HepG2 (cell line): ENCODE measurements around the gene ZFP69. TPM values are rescaled to one million over a fixed set of nuclear protein-coding genes. Genes with fewer than 3 reads are reported as not detected.

ENCODE experiments used
- CBX5 ChIP-seq: sonication (generic); formaldehyde crosslinking; IDR thresholded peaks from 2 replicates; pipeline ENCODE4 v1.4.0; 2020; ENCODE audit warnings: missing genetic modification reagents, borderline replicate concordance
- GABPB1 ChIP-seq: IDR thresholded peaks from 2 replicates; pipeline ENCODE4 v1.6.1; 2016; ENCODE audit warnings: mild to moderate bottlenecking, missing genetic modification reagents, moderate library complexity, missing compliant biosample characterization
- GATA4 ChIP-seq: sonication (generic); IDR thresholded peaks from 2 replicates; pipeline ENCODE4 v1.6.1; 2016; ENCODE audit warnings: antibody characterized with exemption, low read depth, borderline replicate concordance
- MTA1 ChIP-seq: sonication (generic); formaldehyde crosslinking; IDR thresholded peaks from 2 replicates; pipeline ENCODE4 v1.4.0; 2020; ENCODE audit warnings: missing genetic modification reagents, mild to moderate bottlenecking, borderline replicate concordance
- POLR2G ChIP-seq: fragments of 200-400 bp; formaldehyde crosslinking; IDR thresholded peaks from 2 replicates; pipeline ENCODE4 v1.6.1; 2018; ENCODE audit warnings: mild to moderate bottlenecking, low read depth, low read length, moderate library complexity
- PRMT3 ChIP-seq: sonication (generic); formaldehyde crosslinking; IDR thresholded peaks from 2 replicates; pipeline ENCODE4 v1.8.1; 2022; ENCODE audit warnings: low read depth, mild to moderate bottlenecking, moderate library complexity, missing genetic modification reagents, borderline replicate concordance
- RORA ChIP-seq: sonication (generic); formaldehyde crosslinking; IDR thresholded peaks from 2 replicates; pipeline ENCODE4 v1.5.0; 2020; ENCODE audit warnings: mild to moderate bottlenecking, missing genetic modification reagents, moderate library complexity
- STAG1 ChIP-seq: sonication (generic); formaldehyde crosslinking; IDR thresholded peaks from 2 replicates; pipeline ENCODE4 v1.4.0; 2020; ENCODE audit warnings: missing genetic modification reagents
- TEAD2 ChIP-seq: sonication (generic); formaldehyde crosslinking; IDR thresholded peaks from 2 replicates; pipeline ENCODE4 v1.9.0; 2021; ENCODE audit warnings: missing genetic modification reagents
- TP53 ChIP-seq: sonication (generic); formaldehyde crosslinking; conservative IDR thresholded peaks from 2 replicates; pipeline ENCODE4 v1.4.0; 2020; ENCODE audit warnings: missing genetic modification reagents
- ZNF230 ChIP-seq: sonication (generic); formaldehyde crosslinking; IDR thresholded peaks from 2 replicates; pipeline ENCODE4 v1.4.0; 2020; ENCODE audit warnings: mild to moderate bottlenecking, missing genetic modification reagents
- ZNF260 ChIP-seq: sonication (generic); formaldehyde crosslinking; IDR thresholded peaks from 2 replicates; pipeline ENCODE4 v1.4.0; 2020; ENCODE audit warnings: missing genetic modification reagents, low read depth, mild to moderate bottlenecking, borderline replicate concordance
- ZNF326 ChIP-seq: sonication (generic); formaldehyde crosslinking; IDR thresholded peaks from 2 replicates; pipeline ENCODE4 v1.4.0; 2020; ENCODE audit warnings: missing genetic modification reagents, borderline replicate concordance
- ZNF781 ChIP-seq: sonication (generic); formaldehyde crosslinking; IDR thresholded peaks from 2 replicates; pipeline ENCODE4 v1.5.1; 2020; ENCODE audit warnings: borderline replicate concordance, mild to moderate bottlenecking, missing genetic modification reagents; ENCODE audit errors: not compliant biosample characterization
- ZSCAN25 ChIP-seq: sonication (generic); formaldehyde crosslinking; IDR thresholded peaks from 2 replicates; pipeline ENCODE4 v1.8.0; 2022; ENCODE audit warnings: mild to moderate bottlenecking, missing genetic modification reagents
- polyA plus RNA-seq, 8 experiments: library from polyadenylated mRNA; depleted of rRNA in 3 of 8; stranded (reverse) in 7 of 8; unstranded in 1 of 8; fragments of >200 nt; fragmentation: Illumina TruSeq in 4 of 8; extraction: Trizol in 4 of 8; gene quantifications; 2 replicates each; pipeline versions ENCODE4 v1.2.1 to v1.2.3, GENCODE V29; 2011 to 2016; ENCODE audit warnings: low read depth in 4 of 8, missing spikeins in 1 of 8, mixed read lengths in 1 of 8; ENCODE audit not compliant: insufficient read depth in 1 of 8
- total RNA-seq, 5 experiments: library from RNA; depleted of rRNA; stranded (reverse); fragments of >200 nt; fragmentation: Illumina TruSeq; extraction: Trizol; gene quantifications; 2 replicates each; pipeline ENCODE4 v1.2.3, GENCODE V29; 2016; ENCODE audit warnings: low read depth in 1 of 5
- TF ChIP-seq, protein P1 (sequence below): fragments of 450-650 bp; IDR thresholded peaks from 2 replicates; pipeline ENCODE4 v1.6.1; 2017; ENCODE audit warnings: mild to moderate bottlenecking
- TF ChIP-seq, protein P2 (sequence below): sonication (generic); formaldehyde crosslinking; IDR thresholded peaks from 2 replicates; pipeline ENCODE4 v1.4.0; 2020; ENCODE audit warnings: mild to moderate bottlenecking, missing genetic modification reagents
- TF ChIP-seq, protein P3 (sequence below): sonication (generic); formaldehyde crosslinking; IDR thresholded peaks from 2 replicates; pipeline ENCODE4 v1.4.0; 2020; ENCODE audit warnings: mild to moderate bottlenecking, missing genetic modification reagents
- TF ChIP-seq, protein P4 (sequence below): IDR thresholded peaks from 2 replicates; pipeline ENCODE4 v1.6.1; 2016
- TF ChIP-seq, protein P5 (sequence below): IDR thresholded peaks from 2 replicates; pipeline ENCODE4 v1.6.1; 2016; ENCODE audit warnings: low read depth

The ZFP69 gene
- total and polyA plus RNA-seq, 2 of the 13 experiments (the other 11 are each of a cell fraction or from before 2014, with no cell fraction given) = 2.6 to 5.6 TPM

DNA sequence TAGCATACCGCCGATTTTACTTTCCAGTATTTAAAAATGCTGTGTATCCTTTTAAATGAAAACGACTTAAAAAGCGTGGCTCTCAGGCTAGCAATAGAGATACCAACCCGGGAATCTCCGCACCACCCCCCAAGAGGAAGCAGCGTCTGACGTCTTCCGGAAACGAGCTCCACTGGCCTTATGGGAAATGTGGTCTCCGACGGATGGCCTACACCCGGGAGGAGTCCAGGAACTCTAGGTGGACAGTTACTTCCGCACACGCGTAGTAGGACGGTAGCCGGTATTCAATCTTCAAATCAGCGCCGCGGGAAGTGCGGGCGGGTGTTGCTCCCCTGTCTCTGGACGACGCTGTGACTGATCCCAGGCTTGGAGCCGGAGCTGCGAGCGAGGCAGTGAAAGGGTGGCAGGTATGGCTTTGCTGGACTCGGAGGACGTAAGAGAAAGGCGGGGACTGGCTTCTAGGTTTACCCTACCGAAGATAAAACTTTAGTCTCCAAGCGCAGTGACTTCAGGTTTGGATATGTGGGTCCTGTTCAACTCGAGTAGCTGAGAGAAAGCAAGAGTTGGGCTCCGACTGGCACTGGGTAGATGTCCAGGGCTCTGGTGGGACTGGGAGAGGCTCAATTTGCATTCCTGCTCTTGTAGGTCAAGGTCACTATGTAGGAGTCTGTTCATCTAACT lies 54.4 kb downstream of the ZFP69 start, which contains the start of gene ZNF684 (continued):
- TF ChIP-seq, protein P1, sequence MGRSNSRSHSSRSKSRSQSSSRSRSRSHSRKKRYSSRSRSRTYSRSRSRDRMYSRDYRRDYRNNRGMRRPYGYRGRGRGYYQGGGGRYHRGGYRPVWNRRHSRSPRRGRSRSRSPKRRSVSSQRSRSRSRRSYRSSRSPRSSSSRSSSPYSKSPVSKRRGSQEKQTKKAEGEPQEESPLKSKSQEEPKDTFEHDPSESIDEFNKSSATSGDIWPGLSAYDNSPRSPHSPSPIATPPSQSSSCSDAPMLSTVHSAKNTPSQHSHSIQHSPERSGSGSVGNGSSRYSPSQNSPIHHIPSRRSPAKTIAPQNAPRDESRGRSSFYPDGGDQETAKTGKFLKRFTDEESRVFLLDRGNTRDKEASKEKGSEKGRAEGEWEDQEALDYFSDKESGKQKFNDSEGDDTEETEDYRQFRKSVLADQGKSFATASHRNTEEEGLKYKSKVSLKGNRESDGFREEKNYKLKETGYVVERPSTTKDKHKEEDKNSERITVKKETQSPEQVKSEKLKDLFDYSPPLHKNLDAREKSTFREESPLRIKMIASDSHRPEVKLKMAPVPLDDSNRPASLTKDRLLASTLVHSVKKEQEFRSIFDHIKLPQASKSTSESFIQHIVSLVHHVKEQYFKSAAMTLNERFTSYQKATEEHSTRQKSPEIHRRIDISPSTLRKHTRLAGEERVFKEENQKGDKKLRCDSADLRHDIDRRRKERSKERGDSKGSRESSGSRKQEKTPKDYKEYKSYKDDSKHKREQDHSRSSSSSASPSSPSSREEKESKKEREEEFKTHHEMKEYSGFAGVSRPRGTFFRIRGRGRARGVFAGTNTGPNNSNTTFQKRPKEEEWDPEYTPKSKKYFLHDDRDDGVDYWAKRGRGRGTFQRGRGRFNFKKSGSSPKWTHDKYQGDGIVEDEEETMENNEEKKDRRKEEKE = no peak
- 0 out of 2 replicates have a peak, but pooled peaks have one; percentile 1 for TF ChIP-seq RORA (CRISPR knock-in tag)
- no peak for TF ChIP-seq ZNF260 (CRISPR knock-in tag)
- TF ChIP-seq ZSCAN25 (CRISPR knock-in tag) = peak; percentile 48; the same call in 1 of the 2 replicates
- TF ChIP-seq ZNF326 (CRISPR knock-in tag) = no peak
- TF ChIP-seq, protein P2, sequence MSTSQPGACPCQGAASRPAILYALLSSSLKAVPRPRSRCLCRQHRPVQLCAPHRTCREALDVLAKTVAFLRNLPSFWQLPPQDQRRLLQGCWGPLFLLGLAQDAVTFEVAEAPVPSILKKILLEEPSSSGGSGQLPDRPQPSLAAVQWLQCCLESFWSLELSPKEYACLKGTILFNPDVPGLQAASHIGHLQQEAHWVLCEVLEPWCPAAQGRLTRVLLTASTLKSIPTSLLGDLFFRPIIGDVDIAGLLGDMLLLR (CRISPR knock-in tag) = peak; percentile 21; the same call in 1 of the 2 replicates
- 0 out of 2 replicates have a peak, but pooled peaks have one; percentile 51 for TF ChIP-seq MTA1
- TF ChIP-seq, protein P3, sequence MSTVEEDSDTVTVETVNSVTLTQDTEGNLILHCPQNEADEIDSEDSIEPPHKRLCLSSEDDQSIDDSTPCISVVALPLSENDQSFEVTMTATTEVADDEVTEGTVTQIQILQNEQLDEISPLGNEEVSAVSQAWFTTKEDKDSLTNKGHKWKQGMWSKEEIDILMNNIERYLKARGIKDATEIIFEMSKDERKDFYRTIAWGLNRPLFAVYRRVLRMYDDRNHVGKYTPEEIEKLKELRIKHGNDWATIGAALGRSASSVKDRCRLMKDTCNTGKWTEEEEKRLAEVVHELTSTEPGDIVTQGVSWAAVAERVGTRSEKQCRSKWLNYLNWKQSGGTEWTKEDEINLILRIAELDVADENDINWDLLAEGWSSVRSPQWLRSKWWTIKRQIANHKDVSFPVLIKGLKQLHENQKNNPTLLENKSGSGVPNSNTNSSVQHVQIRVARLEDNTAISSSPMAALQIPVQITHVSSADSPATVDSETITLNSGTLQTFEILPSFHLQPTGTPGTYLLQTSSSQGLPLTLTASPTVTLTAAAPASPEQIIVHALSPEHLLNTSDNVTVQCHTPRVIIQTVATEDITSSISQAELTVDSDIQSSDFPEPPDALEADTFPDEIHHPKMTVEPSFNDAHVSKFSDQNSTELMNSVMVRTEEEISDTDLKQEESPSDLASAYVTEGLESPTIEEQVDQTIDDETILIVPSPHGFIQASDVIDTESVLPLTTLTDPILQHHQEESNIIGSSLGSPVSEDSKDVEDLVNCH (CRISPR knock-in tag) = no peak
- TF ChIP-seq POLR2G = peak; percentile 81
- TF ChIP-seq CBX5 (CRISPR knock-in tag) = peak; percentile 15; the same call in 1 of the 2 replicates
- TF ChIP-seq STAG1 (CRISPR knock-in tag) = no peak
- no peak for TF ChIP-seq PRMT3 (CRISPR knock-in tag)
- TF ChIP-seq GABPB1 (CRISPR knock-in tag) = peak; percentile 95
- no peak for TF ChIP-seq GATA4
- TF ChIP-seq, protein P4, sequence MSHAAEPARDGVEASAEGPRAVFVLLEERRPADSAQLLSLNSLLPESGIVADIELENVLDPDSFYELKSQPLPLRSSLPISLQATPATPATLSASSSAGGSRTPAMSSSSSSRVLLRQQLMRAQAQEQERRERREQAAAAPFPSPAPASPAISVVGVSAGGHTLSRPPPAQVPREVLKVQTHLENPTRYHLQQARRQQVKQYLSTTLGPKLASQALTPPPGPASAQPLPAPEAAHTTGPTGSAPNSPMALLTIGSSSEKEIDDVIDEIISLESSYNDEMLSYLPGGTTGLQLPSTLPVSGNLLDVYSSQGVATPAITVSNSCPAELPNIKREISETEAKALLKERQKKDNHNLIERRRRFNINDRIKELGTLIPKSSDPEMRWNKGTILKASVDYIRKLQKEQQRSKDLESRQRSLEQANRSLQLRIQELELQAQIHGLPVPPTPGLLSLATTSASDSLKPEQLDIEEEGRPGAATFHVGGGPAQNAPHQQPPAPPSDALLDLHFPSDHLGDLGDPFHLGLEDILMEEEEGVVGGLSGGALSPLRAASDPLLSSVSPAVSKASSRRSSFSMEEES = no peak
- no peak for TF ChIP-seq ZNF230
- TF ChIP-seq, protein P5, sequence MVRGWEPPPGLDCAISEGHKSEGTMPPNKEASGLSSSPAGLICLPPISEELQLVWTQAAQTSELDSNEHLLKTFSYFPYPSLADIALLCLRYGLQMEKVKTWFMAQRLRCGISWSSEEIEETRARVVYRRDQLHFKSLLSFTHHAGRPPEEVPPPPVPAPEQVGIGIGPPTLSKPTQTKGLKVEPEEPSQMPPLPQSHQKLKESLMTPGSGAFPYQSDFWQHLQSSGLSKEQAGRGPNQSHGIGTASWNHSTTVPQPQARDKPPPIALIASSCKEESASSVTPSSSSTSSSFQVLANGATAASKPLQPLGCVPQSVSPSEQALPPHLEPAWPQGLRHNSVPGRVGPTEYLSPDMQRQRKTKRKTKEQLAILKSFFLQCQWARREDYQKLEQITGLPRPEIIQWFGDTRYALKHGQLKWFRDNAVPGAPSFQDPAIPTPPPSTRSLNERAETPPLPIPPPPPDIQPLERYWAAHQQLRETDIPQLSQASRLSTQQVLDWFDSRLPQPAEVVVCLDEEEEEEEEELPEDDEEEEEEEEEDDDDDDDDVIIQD (CRISPR knock-in tag) = no peak; the same call in 1 of the 2 replicates
- no peak for TF ChIP-seq TEAD2
- peak; percentile 12; the same call in 1 of the 2 replicates for TF ChIP-seq TP53 (CRISPR knock-in tag)
- peak; percentile 89 for TF ChIP-seq ZNF781 (CRISPR knock-in tag)
